Fibroblast of peridontal ligament (primary cell): ENCODE results near the gene ZNF280A.

Experiments
- DNase-seq: peaks from one replicate; pipeline ENCODE4 v3.0.0-alpha.2; 2010; ENCODE audit errors: extremely low read depth

The ZNF280A gene

GRCh38 chr22:22520020-22520656 is at the start of gene ZNF280A:
TSS of gene ZNF280A (minus strand) at chr22:22520270. CDS start at chr22:22515630, 4,640 bp downstream.
- DNase-seq, result peak; percentile 6

GRCh38 chr22:22569218-22569617 is 49.1 kb upstream of the ZNF280A start:
- no peak for DNase-seq

- DNase-seq, result peak; percentile 27
Observed at GRCh38 chr22:22565981-22566380, 45.9 kb upstream of the ZNF280A start.

GRCh38 chr22:22558972-22559603 is 39.0 kb upstream of the ZNF280A start, which contains the start of gene PRAME:
TSS of gene PRAME (minus strand) at chr22:22559265. CDS start at chr22:22556832, 2,433 bp downstream.
- no peak for DNase-seq

- DNase-seq, result no peak
Observed at GRCh38 chr22:22558071-22558971, 38.3 kb upstream of the ZNF280A start.

- DNase-seq, result no peak
Observed at GRCh38 chr22:22556995-22557925, 37.2 kb upstream of the ZNF280A start.

- no peak for DNase-seq
Observed at GRCh38 chr22:22556578-22556977, 36.5 kb upstream of the ZNF280A start.

- no peak for DNase-seq
Observed at GRCh38 chr22:22555596-22555995, 35.5 kb upstream of the ZNF280A start.

GRCh38 chr22:22554587-22555284 is 34.7 kb upstream of the ZNF280A start:
- DNase-seq, result no peak

GRCh38 chr22:22553735-22554586 is 33.9 kb upstream of the ZNF280A start:
- no peak for DNase-seq

- DNase-seq, result no peak
Observed at GRCh38 chr22:22553141-22553540, 33.1 kb upstream of the ZNF280A start.

GRCh38 chr22:22552630-22553029 is 32.6 kb upstream of the ZNF280A start:
- no peak for DNase-seq

- DNase-seq, result no peak
Observed at GRCh38 chr22:22550789-22551434, 30.8 kb upstream of the ZNF280A start.

GRCh38 chr22:22548910-22549309 is 28.8 kb upstream of the ZNF280A start:
- DNase-seq, result no peak

- DNase-seq, result no peak
Observed at GRCh38 chr22:22548317-22548716, 28.2 kb upstream of the ZNF280A start.

- DNase-seq, result no peak
Observed at GRCh38 chr22:22547692-22548300, 27.7 kb upstream of the ZNF280A start.

- no peak for DNase-seq
Observed at GRCh38 chr22:22547226-22547625, 27.2 kb upstream of the ZNF280A start.

GRCh38 chr22:22546490-22546889 is 26.4 kb upstream of the ZNF280A start:
- DNase-seq, result no peak

- no peak for DNase-seq
Observed at GRCh38 chr22:22545084-22545483, 25.0 kb upstream of the ZNF280A start.
